HS-27A (cell line): Measurements from ENCODE around the gene OSM.

Source experiments
- DNase-seq: peaks from one replicate; pipeline ENCODE4 v3.0.0-alpha.2; 2012; ENCODE audit warnings: low read depth, missing footprints

OSM gene

DNA sequence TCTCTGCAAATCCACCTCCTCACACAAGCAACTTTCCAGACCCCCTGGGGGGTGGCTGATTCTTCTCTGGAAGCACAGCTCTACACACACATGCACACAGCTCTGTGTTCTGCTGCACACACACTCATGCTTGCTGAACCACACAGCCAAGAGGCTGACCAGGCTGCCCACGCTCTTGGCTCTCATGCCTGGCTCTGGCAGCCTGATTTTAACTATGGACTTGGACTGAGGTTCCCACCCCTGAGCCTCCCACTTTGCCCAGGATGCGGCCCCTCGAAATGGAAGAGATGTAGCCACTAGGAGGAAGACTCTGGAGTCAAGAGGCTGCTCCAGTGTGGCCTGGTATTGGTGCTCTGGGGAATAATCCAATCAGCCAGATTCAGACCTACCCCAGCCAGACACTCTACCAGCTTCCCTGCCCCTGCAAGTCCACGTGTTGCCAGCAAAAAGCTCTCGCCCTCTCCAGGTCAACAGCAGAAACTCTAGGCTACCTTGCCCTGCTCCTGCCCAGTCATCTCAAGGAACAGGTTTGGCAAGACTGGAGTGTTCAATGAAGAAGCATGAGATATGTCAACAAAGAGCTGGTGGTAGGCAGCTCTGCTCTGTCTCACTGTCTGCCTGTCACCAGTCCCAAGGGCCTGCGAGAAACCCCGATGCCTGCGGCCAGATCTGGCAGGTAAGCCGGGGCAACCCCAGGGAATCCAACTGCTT, 31.5 kb upstream of the OSM start:
- no peak for DNase-seq

DNA sequence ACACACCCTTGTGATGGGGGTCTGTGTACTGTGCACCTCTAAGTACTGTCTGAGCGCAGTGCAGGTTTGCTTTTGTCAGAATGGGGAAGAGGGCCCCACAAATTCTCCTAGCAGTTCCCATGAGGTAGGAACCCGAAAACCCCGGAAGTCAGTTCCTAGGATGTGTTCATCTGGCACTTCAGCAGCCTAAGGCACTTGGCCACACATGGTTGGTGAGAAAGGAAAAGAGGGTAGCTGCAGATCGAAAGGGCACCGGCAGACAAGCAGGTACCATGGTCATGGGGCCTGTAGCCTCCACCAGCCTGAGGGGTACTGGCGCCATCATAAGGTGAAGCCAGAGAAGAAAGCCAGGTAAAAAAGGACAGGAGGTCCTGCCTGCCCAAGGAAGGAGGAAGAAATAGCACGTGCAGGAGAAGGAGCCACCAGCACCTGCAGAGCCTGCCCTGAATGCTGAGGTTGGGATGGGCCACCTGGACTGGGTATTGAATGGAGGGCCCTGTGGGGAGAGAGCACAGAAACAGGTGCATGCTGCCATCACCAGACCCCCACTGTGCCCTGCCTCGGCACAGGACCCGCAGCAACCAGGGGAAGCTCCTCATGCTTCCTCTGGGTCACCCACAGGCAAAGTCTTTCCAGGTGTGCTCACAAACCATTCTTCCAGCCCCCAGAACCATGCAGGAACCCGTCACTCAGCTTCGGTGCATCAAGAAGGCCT, 30.8 kb upstream of the OSM start:
- no peak for DNase-seq

DNA sequence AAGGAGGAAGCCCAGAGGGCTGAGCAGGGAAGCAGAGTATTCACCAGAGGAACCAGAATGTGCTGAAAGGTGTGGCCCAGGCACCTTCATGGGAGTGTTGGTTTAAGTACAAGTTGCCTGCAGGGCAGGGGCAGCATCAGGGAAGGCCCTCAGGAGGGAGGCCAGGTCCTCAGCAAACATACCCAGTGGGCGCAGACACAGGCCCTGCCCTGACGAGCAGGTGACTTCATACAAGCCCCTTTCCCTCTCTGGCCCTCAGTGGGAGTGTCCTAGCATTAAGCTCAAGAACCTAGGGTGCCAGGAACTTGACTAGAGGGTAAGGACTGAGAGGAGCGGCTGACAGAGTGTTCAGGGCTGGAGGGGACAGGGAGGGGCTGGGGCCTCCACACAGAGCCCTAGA, 30.2 kb upstream of the OSM start:
- no peak for DNase-seq

GRCh38 chr22:30296324-30296723, 29.7 kb upstream of the OSM start:
- DNase-seq, result no peak

DNA sequence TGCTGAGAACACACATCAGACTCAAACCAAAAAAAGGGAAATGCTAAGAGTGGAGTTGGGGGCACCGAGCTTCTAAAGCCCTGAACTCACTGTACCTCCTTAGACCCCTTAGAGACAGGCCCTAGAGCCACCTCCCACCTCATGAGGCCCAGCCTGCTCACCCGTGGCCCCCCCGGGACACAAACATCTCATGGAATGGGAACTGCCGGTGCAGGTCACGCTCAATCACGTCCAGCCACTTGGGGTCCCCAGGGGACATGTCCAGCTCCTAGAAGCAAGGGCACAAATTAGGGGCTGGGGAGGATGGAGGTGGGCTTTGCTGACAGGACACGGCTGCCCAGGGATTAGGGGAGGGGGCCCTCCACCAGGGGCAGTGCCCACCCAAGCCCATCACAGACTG, 28.9 kb upstream of the OSM start:
- DNase-seq, result no peak

GRCh38 chr22:30294830-30295229, 28.2 kb upstream of the OSM start:
- no peak for DNase-seq

DNA sequence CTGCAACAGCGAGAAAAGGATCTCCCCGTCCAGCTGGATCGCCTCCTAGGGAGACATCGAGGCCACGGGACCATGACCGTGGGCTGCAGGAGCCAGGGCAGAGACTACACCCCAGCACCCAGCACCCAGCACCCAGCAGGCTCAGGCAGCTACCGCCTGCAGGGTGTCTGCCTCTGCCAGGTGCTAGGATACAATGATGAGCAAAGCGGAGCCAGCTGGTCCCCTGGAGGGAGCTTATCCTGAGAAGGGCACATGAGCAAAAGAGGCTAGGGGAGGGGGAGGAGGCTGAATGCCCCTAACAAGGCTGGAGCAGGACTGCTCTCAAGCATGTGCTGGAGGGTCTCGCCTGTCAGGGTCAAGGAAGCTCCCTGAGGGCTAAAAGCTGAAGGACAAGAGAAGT, 27.4 kb upstream of the OSM start:
- no peak for DNase-seq

- DNase-seq, result no peak
These were observed 26.4 kb upstream of the OSM start for GRCh38 chr22:30293026-30293425.

DNA sequence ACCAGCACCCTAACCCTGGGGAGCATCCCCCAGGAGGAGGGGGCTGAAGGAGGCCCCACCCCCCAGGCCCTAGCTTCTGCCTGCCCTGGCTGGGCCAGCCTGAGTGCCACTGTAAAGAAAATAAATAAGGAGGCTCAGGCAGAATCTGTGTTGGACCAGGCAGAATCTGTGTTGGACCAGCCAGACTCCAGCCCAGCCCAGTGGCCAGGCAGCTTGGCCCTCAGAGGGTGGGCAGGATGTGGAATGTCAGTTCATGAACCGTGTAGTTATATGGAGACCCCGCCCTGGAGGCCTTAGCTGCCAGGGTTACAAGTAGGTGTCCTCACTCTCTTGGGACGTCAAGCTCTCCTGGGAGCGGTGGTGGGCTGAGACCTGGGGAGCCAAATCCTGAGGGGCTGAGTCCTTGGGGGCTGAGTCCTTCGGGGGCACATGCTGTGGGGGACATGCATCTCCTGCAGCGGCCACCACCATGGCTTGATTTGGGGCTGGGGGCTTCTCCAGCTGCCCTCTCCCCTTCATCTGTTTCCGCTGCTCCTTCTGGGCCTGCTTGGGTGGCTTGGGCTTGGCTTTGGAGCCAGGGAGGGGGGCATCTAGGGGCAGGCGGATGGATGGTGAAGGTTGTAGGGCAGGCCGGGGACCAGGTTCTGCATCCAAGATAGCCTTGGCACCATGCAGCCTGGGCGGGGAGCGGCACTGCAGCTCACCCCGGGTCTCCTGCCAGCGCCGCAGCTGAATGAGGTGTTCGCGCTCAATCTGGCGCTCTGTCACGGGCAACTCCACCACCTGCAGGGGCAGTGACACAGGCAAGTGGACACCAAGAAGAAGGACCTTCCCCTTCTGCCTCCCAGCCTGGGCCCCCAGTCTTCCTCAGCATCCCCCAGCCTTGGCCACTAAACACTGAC, 25.7 kb upstream of the OSM start:
- no peak for DNase-seq

DNA sequence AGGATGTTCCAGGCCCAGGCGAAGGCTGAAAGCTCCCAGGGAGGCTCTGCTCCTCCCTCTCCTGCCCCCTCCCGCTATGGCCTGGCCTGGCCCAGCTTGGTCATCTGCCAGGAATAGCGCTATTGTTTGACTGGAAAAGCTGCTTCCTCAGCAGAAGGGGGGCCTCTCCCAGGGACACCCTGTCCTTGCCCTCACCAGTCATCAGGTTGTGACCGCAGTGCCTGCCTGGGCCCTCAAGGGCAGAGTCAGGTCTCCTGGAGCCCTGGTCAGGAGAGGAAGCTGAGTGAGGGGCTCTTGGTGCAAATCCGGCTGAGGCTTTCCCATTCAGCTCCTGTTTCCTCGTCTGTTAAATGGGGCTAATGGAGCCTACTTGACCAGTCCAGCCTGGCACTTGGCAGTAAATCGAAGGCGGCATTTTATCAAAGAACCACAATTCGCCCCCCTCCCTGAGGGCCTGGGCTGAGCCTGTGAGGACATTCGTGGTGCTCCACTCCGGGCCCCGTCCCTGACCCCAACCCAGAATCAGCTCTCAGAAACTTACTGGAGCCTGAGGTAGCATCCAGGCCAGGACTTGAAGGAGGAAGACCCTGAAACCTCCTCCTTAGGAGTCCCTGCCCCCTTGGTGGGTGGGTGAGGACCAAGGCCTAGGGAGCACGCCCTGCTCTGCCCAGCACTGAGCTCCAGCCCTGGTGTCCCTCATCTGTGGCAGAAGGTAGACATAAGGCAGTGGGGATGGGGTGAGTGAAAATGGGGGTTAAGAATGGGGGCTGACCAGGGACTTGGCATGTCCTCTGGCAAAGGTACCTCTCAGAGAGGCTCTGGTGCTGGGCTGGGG, 24.6 kb upstream of the OSM start:
- DNase-seq, result no peak

DNA sequence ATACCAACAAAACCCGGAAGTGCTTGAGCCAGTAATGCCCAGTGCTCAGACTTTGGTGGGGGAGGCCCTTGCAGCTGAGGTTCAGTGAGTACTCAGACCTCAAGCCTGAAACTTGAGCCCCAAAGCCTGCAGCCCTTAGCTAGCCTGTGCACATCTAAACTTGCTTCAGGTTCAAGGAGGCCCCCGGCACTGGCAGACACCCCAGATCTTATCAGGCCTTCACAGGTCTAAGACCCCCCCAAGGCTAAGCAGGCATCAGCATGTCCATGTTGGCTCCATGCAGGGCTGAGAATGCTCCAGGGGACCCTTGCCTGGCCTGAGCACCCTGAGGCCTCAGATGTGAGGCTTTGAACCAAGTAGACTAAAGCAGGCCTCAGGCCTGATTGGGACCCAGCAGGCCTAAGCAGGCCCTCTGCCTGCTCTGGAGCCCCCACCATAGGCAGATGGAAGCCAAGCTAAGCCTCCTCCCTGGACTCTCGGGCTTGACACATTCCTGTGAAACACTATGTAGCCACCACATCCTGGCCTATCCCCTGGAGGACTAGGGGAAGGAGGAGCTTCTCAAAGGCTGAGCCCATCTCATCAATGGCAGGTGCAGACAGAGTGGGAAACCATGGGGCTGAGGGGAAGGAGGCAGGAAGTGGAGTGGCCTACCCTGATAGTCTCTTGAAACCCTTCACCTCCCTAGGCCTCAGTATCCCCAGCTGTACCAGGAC, 23.8 kb upstream of the OSM start:
- DNase-seq, result no peak

GRCh38 chr22:30289980-30290313, 23.3 kb upstream of the OSM start:
- DNase-seq, result no peak

- peak; percentile 87 for DNase-seq
These were observed 22.7 kb upstream of the OSM start, which contains the start of gene CASTOR1 for GRCh38 chr22:30289141-30289979. Gene CASTOR1 (minus strand): TSS chr22:30289505. CDS start chr22:30289497, 8 bp downstream.

DNA sequence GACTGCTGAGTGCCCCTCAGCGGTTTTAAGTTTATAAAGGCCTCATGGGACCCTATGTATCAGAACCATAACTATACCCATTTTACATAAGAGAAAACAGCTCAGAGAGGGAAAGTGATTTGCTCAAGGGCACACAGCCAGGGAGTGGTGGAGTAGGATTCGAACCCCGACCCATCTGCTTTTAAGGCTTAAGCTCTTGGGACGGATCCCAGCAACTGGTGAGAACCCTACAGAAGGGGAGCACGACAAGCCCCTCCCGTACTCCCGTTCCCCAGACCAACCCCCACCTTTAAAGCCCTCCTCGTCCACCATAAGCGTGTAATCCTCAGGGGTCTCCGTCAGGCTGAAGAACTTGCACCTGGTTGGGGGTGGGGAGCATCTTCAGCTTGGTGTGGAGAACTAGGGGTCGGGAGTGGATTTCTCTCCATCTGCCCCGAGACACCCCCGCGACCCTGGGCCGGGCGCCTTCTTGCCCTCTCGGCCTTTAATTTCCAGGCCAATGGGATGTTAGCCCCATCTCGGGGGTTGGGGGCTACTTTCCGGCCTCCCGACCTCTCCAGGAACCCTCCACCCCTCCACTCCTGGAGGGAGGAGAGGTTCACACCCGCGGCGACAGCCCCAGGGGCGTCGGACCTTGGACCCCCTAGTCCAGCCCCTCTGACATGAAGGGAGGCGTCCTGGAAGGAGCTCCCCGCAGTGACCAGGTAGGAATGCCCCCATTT, 21.9 kb upstream of the OSM start:
- DNase-seq, result no peak

GRCh38 chr22:30287648-30288418, 21.2 kb upstream of the OSM start:
- DNase-seq, result peak; percentile 51

- DNase-seq, result no peak
These were observed 20.4 kb upstream of the OSM start for GRCh38 chr22:30286813-30287647.

GRCh38 chr22:30286331-30286730, 19.7 kb upstream of the OSM start:
- DNase-seq, result no peak

- no peak for DNase-seq
These were observed 19.2 kb upstream of the OSM start for GRCh38 chr22:30285846-30286200.
